Natural killer cell (primary cell): ENCODE measurements around the gene DDIAS. TPM values are rescaled to one million over a fixed set of nuclear protein-coding genes. Genes with fewer than 3 reads are reported as not detected.

Experiments
- ATAC-seq, 3 donors: fragments of 150-1000 bp in 2 of 3; fragments of 200-7000 bp in 1 of 3; cut with Tn5 transposase; 1 replicate in 1 of 3; 2 replicates in 2 of 3; pipeline ENCODE4 v1.10.0; 2021; ENCODE audit warnings: mild to moderate bottlenecking in 2 of 3, moderate library complexity in 2 of 3
- DNase-seq, 2 donors: peaks; one replicate each; pipeline versions ENCODE4 v3.0.0 to v3.0.0-alpha.2; 2013 to 2021; ENCODE audit warnings: mixed read lengths in 1 of 2
- H3K27ac ChIP-seq: one replicate; pipeline ENCODE4 v1.5.1; 2013; ENCODE audit warnings: mild to moderate bottlenecking, low read length
- H3K27me3 ChIP-seq: one replicate; pipeline ENCODE4 v1.6.1; 2013; ENCODE audit warnings: low read length; ENCODE audit not compliant: control insufficient read depth, insufficient read depth
- H3K36me3 ChIP-seq: one replicate; pipeline ENCODE4 v1.6.1; 2013; ENCODE audit warnings: low read length; ENCODE audit not compliant: control insufficient read depth, insufficient read depth
- H3K4me1 ChIP-seq: one replicate; pipeline ENCODE4 v1.6.1; 2013; ENCODE audit warnings: low read length; ENCODE audit not compliant: control insufficient read depth, insufficient read depth
- H3K4me3 ChIP-seq: one replicate; pipeline ENCODE4 v1.5.1; 2013; ENCODE audit warnings: low read length
- H3K9me3 ChIP-seq: one replicate; pipeline ENCODE4 v1.6.1; 2013; ENCODE audit warnings: low read length; ENCODE audit not compliant: control insufficient read depth, insufficient read depth
- H3K27ac Mint-ChIP-seq, 2 donors: one replicate each; pipeline ENCODE4 v1.8.0; 2022; ENCODE audit warnings: mild to moderate bottlenecking in 2 of 2, mixed read lengths in 2 of 2, moderate library complexity in 1 of 2
- H3K27me3 Mint-ChIP-seq, 2 donors: one replicate each; pipeline ENCODE4 v1.8.0; 2022; ENCODE audit warnings: low read depth in 2 of 2, mixed read lengths in 2 of 2
- H3K36me3 Mint-ChIP-seq: one replicate; pipeline ENCODE4 v1.8.0; 2022; ENCODE audit warnings: mixed read lengths
- H3K4me1 Mint-ChIP-seq, 2 donors: one replicate each; pipeline ENCODE4 v1.8.0; 2022; ENCODE audit warnings: mixed read lengths in 2 of 2
- H3K4me3 Mint-ChIP-seq: one replicate; pipeline ENCODE4 v1.8.0; 2022; ENCODE audit warnings: mild to moderate bottlenecking, moderate library complexity, mixed read lengths
- H3K9me3 Mint-ChIP-seq, 2 donors: one replicate each; pipeline ENCODE4 v1.8.0; 2022; ENCODE audit warnings: mixed read lengths in 2 of 2
- WGBS: methylation state at CpG from one replicate; pipeline ENCODE4 v1.1.7; 2013; ENCODE audit warnings: missing lambda C conversion rate; ENCODE audit not compliant: insufficient coverage; 5-methylcytosine and 5-hydroxymethylcytosine counted together
- intact Hi-C: fragments of 100-400 bp; cut with micrococcal nuclease; formaldehyde crosslinking; loops from one replicate; pipeline ENCODE4 v1.14.2; 2022
- total RNA-seq, 4 donors: library from RNA; stranded (reverse); fragments of 120-200 nt in 1 of 4; gene quantifications; one replicate each; pipeline versions ENCODE4 v1.2.3 to v1.2.4, GENCODE V29; 2013 to 2022
- TF ChIP-seq, protein P1 (sequence below): fragments of 200-600 bp; IDR thresholded peaks from one replicate; pipeline ENCODE4 v1.8.0; 2022; ENCODE audit warnings: antibody characterized with exemption

Gene DDIAS
- total RNA-seq, 3 donors from 2014 or later (not counting 1 experiment from before 2014, with no cell fraction given) = 0.89 to 2.4 (median 1.8) TPM

DNA sequence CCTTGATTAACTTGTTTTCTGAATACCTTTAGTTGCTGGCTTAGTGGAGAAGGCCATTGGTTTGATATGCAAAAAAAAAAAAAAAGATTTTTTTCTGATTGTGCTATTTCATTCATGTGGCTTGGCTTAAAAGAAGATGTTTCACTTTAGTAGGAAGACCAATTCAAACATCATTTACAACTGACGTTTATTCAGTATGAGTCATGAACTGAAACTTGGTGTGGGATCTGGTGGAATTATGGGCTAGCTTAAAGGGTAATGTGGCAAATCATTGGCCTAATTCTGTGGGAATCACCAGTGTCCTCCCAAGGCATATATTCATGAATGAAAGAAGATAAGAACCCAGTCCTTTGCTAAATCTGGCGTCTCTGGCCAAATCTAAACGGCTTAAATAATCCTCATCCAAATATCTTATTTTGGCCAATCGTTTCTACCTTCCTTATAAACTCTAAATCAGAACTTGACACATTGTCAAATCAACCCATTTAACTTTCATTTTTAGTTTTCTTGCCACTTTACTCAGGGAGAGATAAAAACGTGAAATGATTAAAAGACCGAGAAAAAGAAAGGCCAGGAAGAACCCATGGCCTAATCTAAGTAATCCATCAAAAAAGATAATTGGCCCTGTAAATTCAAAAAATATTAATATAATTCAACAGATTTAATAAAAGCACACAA lies 77.0 kb downstream of the DDIAS start:
- Histone ChIP-seq H3K4me1 (no peaks in the 10 kb centered on the region), H3K27ac (no peak overlapping the region), H3K9me3 (no peaks in the 10 kb centered on the region), H3K4me3 (no peak overlapping the region), H3K27me3 (no peaks in the 10 kb centered on the region), H3K36me3 (peaks cover 4% of the 10 kb centered on the region)
- WGBS = 86% methylated on average over 5 of the region's 6 CpGs
- no peak overlapping the region for H3K4me3 Mint-ChIP-seq
- no peak overlapping the region for H3K27ac Mint-ChIP-seq
- no peaks in the 10 kb centered on the region for H3K27me3 Mint-ChIP-seq
- TF ChIP-seq, protein P1, sequence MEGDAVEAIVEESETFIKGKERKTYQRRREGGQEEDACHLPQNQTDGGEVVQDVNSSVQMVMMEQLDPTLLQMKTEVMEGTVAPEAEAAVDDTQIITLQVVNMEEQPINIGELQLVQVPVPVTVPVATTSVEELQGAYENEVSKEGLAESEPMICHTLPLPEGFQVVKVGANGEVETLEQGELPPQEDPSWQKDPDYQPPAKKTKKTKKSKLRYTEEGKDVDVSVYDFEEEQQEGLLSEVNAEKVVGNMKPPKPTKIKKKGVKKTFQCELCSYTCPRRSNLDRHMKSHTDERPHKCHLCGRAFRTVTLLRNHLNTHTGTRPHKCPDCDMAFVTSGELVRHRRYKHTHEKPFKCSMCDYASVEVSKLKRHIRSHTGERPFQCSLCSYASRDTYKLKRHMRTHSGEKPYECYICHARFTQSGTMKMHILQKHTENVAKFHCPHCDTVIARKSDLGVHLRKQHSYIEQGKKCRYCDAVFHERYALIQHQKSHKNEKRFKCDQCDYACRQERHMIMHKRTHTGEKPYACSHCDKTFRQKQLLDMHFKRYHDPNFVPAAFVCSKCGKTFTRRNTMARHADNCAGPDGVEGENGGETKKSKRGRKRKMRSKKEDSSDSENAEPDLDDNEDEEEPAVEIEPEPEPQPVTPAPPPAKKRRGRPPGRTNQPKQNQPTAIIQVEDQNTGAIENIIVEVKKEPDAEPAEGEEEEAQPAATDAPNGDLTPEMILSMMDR = no peak
- ATAC-seq (no peak), DNase-seq (peak in 1 of 2 donors; percentile 25)
- H3K4me1 Mint-ChIP-seq = peaks cover 15 to 25% of the 10 kb centered on the region in 2 donors
- H3K36me3 Mint-ChIP-seq = no peaks in the 10 kb centered on the region
- intact Hi-C loops = no loop called here
- H3K9me3 Mint-ChIP-seq = no peaks in the 10 kb centered on the region

DNA sequence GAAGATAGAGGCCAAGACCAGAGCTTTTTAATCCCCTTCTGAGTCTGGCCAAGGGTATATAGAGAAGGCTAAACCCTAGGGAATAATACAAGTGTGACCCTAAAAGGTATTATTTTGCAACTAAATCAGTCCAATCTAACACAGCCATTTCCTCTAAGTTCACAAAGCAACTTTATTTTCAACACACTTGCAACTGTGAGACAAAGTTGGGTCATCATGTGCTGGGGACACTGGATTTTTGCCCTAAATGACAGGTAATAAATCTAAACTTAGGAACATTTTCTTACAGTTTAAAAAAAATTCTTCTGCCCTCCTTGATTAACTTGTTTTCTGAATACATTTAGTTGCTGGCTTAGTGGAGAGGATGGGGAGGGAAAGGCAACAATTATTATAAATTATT lies 78.3 kb downstream of the DDIAS start:
- no peaks in the 10 kb centered on the region for H3K27me3 Mint-ChIP-seq
- DNase-seq = no peak
- no peak overlapping the region for H3K27ac Mint-ChIP-seq
- TF ChIP-seq, protein P1 = no peak
- H3K4me3 Mint-ChIP-seq = no peak overlapping the region
- intact Hi-C loops = no loop called here
- no peak overlapping the region for H3K27ac ChIP-seq
- peaks cover 4% of the 10 kb centered on the region for H3K36me3 ChIP-seq
- ATAC-seq = no peak
- H3K9me3 Mint-ChIP-seq = no peaks in the 10 kb centered on the region
- no peaks in the 10 kb centered on the region for H3K36me3 Mint-ChIP-seq
- H3K4me3 ChIP-seq = no peak overlapping the region
- H3K27me3 ChIP-seq = no peaks in the 10 kb centered on the region
- no peaks in the 10 kb centered on the region for H3K9me3 ChIP-seq
- H3K4me1 ChIP-seq = no peaks in the 10 kb centered on the region
- peaks cover 10 to 25% of the 10 kb centered on the region in 2 donors for H3K4me1 Mint-ChIP-seq

DNA sequence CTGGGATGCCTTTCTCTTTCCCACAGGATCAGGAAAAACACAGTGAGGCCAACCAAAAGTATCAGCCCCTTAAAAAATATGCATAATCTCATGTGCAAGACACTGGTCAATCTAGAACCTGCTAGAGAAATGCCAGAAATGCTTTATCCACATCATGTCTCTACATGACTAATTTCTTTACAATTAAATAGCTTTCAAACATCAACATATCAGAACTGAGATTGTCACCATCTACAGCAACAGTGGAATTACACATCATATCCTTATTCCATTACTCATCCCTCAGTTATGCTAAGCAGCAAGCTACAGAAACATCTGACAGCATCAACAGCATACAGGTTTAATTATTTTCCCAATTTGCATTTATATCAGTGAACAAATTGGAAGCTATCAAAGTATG lies 78.8 kb downstream of the DDIAS start:
- no peaks in the 10 kb centered on the region for H3K36me3 Mint-ChIP-seq
- intact Hi-C loops = no loop called here
- no peak for DNase-seq

More for the DNA sequence above, 78.8 kb downstream of the DDIAS start:
- H3K36me3 ChIP-seq = peaks cover 4% of the 10 kb centered on the region
- Mint-ChIP-seq H3K27ac (no peak overlapping the region), H3K27me3 (no peaks in the 10 kb centered on the region), H3K4me3 (no peak overlapping the region), H3K4me1 (peaks cover 10 to 23% of the 10 kb centered on the region in 2 donors), H3K9me3 (no peaks in the 10 kb centered on the region)
- no peaks in the 10 kb centered on the region for H3K9me3 ChIP-seq
- no peaks in the 10 kb centered on the region for H3K4me1 ChIP-seq
- H3K4me3 ChIP-seq = no peak overlapping the region
- H3K27ac ChIP-seq = no peak overlapping the region
- H3K27me3 ChIP-seq = no peaks in the 10 kb centered on the region
- TF ChIP-seq, protein P1 = no peak
- ATAC-seq = no peak
